Upper lobe of right lung (tissue), 1 donor: Measurements from ENCODE around the gene SLC66A2. TPM values are rescaled to one million over a fixed set of nuclear protein-coding genes. Genes with fewer than 3 reads are reported as not detected.
"Not testable (repeated sequence)": the region's sequence is repeated elsewhere in the genome, so short reads cannot be mapped to it uniquely, and the experiment has no call there.

Source experiments
- ATAC-seq: fragments of 200-7000 bp; cut with Tn5 transposase; one replicate; pipeline ENCODE4 v1.9.1; 2020; ENCODE audit warnings: mild to moderate bottlenecking, moderate library complexity
- DNase-seq: peaks from one replicate; pipeline ENCODE4 v3.0.0-alpha.2; 2020
- H3K27ac ChIP-seq: fragments of 200-600 bp; one replicate; pipeline ENCODE4 v1.8.0; 2022
- H3K27me3 ChIP-seq: fragments of 200-600 bp; one replicate; pipeline ENCODE4 v1.8.0; 2022; ENCODE audit warnings: mild to moderate bottlenecking
- H3K36me3 ChIP-seq: fragments of 200-600 bp; one replicate; pipeline ENCODE4 v1.8.0; 2022
- H3K4me1 ChIP-seq: fragments of 200-600 bp; one replicate; pipeline ENCODE4 v1.8.0; 2022
- H3K4me3 ChIP-seq: fragments of 200-600 bp; one replicate; pipeline ENCODE4 v1.8.0; 2022; ENCODE audit warnings: mild to moderate bottlenecking
- H3K9me3 ChIP-seq: fragments of 200-600 bp; one replicate; pipeline ENCODE4 v1.8.0; 2022
- intact Hi-C: fragments of 100-400 bp; cut with DNase I; formaldehyde crosslinking; loops from one replicate; pipeline ENCODE4 v1.11.0; 2022
- total RNA-seq: library from RNA; stranded (reverse); fragmentation: NEBNext Ultra II Directional; extraction: Animal tissue kit (Norgen Biotek cat#: 25700); gene quantifications from one replicate; pipeline ENCODE4 v1.2.1, GENCODE V29; 2021
- TF ChIP-seq, protein P1 (sequence below): fragments of 200-600 bp; IDR thresholded peaks from one replicate; pipeline ENCODE4 v1.8.0; 2022; ENCODE audit warnings: antibody characterized with exemption
- donor health status: DM: no; HTN: yes; CAD: no; lungs with severe emphysema.

The SLC66A2 gene
- total RNA-seq, 1 donor from 2014 or later = 59.5 TPM

- TF ChIP-seq, protein P1, sequence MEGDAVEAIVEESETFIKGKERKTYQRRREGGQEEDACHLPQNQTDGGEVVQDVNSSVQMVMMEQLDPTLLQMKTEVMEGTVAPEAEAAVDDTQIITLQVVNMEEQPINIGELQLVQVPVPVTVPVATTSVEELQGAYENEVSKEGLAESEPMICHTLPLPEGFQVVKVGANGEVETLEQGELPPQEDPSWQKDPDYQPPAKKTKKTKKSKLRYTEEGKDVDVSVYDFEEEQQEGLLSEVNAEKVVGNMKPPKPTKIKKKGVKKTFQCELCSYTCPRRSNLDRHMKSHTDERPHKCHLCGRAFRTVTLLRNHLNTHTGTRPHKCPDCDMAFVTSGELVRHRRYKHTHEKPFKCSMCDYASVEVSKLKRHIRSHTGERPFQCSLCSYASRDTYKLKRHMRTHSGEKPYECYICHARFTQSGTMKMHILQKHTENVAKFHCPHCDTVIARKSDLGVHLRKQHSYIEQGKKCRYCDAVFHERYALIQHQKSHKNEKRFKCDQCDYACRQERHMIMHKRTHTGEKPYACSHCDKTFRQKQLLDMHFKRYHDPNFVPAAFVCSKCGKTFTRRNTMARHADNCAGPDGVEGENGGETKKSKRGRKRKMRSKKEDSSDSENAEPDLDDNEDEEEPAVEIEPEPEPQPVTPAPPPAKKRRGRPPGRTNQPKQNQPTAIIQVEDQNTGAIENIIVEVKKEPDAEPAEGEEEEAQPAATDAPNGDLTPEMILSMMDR = no peak
- no peak overlapping the region for H3K4me3 ChIP-seq
- H3K36me3 ChIP-seq = no peaks in the 10 kb centered on the region
- no peaks in the 10 kb centered on the region for H3K4me1 ChIP-seq
- intact Hi-C loops = no loop called here
- ATAC-seq (no peak), DNase-seq (peak; percentile 60)
- no peak overlapping the region for H3K27ac ChIP-seq
- no peaks in the 10 kb centered on the region for H3K9me3 ChIP-seq
- peaks cover 13% of the 10 kb centered on the region for H3K27me3 ChIP-seq
Measured at GRCh38 chr18:79869591-79870300, 81.7 kb downstream of the SLC66A2 start.

- H3K9me3 ChIP-seq = no peaks in the 10 kb centered on the region
- TF ChIP-seq, protein P1 = no peak
- H3K27ac ChIP-seq = no peak overlapping the region
- intact Hi-C loops = no loop called here
- DNase-seq (peak; percentile 60), ATAC-seq (no peak)
- H3K36me3 ChIP-seq = no peaks in the 10 kb centered on the region
- H3K27me3 ChIP-seq = peaks cover 13% of the 10 kb centered on the region
- no peak overlapping the region for H3K4me3 ChIP-seq
- H3K4me1 ChIP-seq = no peaks in the 10 kb centered on the region
Measured at GRCh38 chr18:79868811-79869541, 82.5 kb downstream of the SLC66A2 start.

- ATAC-seq = no peak
- Histone ChIP-seq H3K36me3 (no peaks in the 10 kb centered on the region), H3K4me3 (no peak overlapping the region), H3K4me1 (no peaks in the 10 kb centered on the region), H3K27ac (no peak overlapping the region), H3K27me3 (peaks cover 8% of the 10 kb centered on the region), H3K9me3 (no peaks in the 10 kb centered on the region)
- DNase-seq = peak; percentile 63
- intact Hi-C loops = no loop called here
- TF ChIP-seq, protein P1 = no peak
Measured at GRCh38 chr18:79868168-79868784, 83.2 kb downstream of the SLC66A2 start.

GRCh38 chr18:79867666-79868065 is 83.8 kb downstream of the SLC66A2 start:
- H3K4me1 ChIP-seq = no peaks in the 10 kb centered on the region
- no peak overlapping the region for H3K4me3 ChIP-seq
- TF ChIP-seq, protein P1 = no peak
- H3K27ac ChIP-seq = no peak overlapping the region
- no peak for ATAC-seq
- DNase-seq = peak; percentile 56
- H3K9me3 ChIP-seq = no peaks in the 10 kb centered on the region
- peaks cover 8% of the 10 kb centered on the region for H3K27me3 ChIP-seq
- intact Hi-C loops = no loop called here
- no peaks in the 10 kb centered on the region for H3K36me3 ChIP-seq

GRCh38 chr18:79866889-79867574 is 84.4 kb downstream of the SLC66A2 start:
- ATAC-seq (no peak), DNase-seq (peak; percentile 38)
- Histone ChIP-seq H3K27me3 (peaks cover 8% of the 10 kb centered on the region), H3K36me3 (no peaks in the 10 kb centered on the region), H3K4me1 (no peaks in the 10 kb centered on the region), H3K4me3 (no peak overlapping the region), H3K27ac (no peak overlapping the region), H3K9me3 (no peaks in the 10 kb centered on the region)
- intact Hi-C loops = no loop called here
- TF ChIP-seq, protein P1 = no peak

DNA sequence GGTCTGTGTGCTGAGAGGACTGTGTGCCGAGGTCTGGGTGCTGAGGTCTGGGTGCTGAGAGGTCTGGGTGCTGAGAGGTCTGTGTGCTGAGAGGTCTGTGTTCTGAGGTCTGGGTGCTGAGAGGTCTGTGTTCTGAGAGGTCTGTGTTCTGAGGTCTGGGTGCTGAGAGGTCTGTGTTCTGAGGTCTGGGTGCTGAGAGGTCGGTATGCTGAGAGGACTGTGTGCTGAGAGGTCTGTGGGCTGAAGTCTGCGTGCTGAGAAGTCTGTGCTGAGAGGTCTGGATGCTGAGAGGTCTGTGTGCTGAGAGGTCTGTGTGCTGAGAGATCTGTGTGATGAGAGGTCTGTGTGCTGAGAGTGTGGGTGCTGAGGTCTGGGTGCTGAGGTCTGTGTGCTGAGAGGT is 85.5 kb downstream of the SLC66A2 start:
- intact Hi-C loops = not testable (repeated sequence)

DNA sequence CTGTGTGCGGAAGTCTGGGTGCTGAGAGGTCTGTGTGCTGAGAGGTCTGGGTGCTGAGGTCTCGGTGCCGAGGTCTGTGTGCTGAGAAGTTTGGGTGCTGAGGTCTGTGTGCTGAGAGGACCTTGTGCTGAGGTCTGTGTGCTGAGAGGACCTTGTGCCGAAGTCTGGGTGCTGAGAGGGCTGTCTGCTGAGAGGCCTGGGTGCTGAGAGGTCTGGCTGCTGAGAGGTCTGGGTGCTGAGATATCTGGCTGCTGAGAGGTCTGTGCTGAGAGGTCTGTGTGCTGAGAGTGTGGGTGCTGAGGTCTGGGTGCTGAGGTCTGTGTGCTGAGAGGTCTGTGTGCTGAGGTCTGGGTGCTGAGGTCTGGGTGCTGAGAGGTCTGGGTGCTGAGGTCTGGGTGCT is 86.5 kb downstream of the SLC66A2 start:
- H3K27ac ChIP-seq, H3K27me3 ChIP-seq, ATAC-seq, H3K4me1 ChIP-seq, intact Hi-C loops, H3K4me3 ChIP-seq, H3K36me3 ChIP-seq, H3K9me3 ChIP-seq: not testable (repeated sequence)
- peak; percentile 18 for DNase-seq

More for the DNA sequence above, 85.5 kb downstream of the SLC66A2 start:
- not testable (repeated sequence) for H3K27ac ChIP-seq, H3K36me3 ChIP-seq, H3K4me3 ChIP-seq, H3K4me1 ChIP-seq, H3K27me3 ChIP-seq, ATAC-seq, H3K9me3 ChIP-seq
- peak; percentile 33 for DNase-seq
